Smooth muscle cell (in vitro differentiated cells): ENCODE data around the gene BCL2. TPM values are rescaled to one million over a fixed set of nuclear protein-coding genes. Genes with fewer than 3 reads are reported as not detected.

Experiments
- DNase-seq: peaks from one replicate; lab custom pipeline; 2025; ENCODE audit not compliant: unreplicated experiment; lab: John Stamatoyannopoulos, UW
- H2AFZ ChIP-seq: fragments of 200-600 bp; sonication (generic); 2 replicates; pipeline ENCODE4 v1.6.0; 2016; ENCODE audit warnings: antibody characterized with exemption, low read depth, mild to moderate bottlenecking
- H3F3A ChIP-seq: fragments of 200-600 bp; sonication (generic); 2 replicates; pipeline ENCODE4 v1.6.0; 2017; ENCODE audit warnings: antibody characterized with exemption, low read depth
- H3K27ac ChIP-seq: fragments of 200-600 bp; sonication (generic); 2 replicates; pipeline ENCODE4 v1.5.1; 2016; ENCODE audit warnings: low read depth, mild to moderate bottlenecking
- H3K27me3 ChIP-seq: fragments of 200-600 bp; sonication (generic); 2 replicates; pipeline ENCODE4 v1.6.1; 2016; ENCODE audit warnings: low read depth, mild to moderate bottlenecking
- H3K36me3 ChIP-seq: fragments of 200-600 bp; sonication (generic); 2 replicates; pipeline ENCODE4 v1.5.1; 2016; ENCODE audit warnings: low read depth
- H3K4me1 ChIP-seq: fragments of 200-600 bp; sonication (generic); 2 replicates; pipeline ENCODE4 v1.5.1; 2016; ENCODE audit warnings: low read depth
- H3K4me2 ChIP-seq: fragments of 200-600 bp; sonication (generic); 2 replicates; pipeline ENCODE4 v1.6.0; 2016; ENCODE audit warnings: mild to moderate bottlenecking
- H3K4me3 ChIP-seq: fragments of 200-600 bp; sonication (generic); 2 replicates; pipeline ENCODE4 v1.5.1; 2016; ENCODE audit warnings: mild to moderate bottlenecking
- H3K79me2 ChIP-seq: fragments of 200-600 bp; sonication (generic); 2 replicates; pipeline ENCODE4 v1.6.0; 2016; ENCODE audit warnings: low read depth, mild to moderate bottlenecking
- H3K9ac ChIP-seq: fragments of 200-600 bp; sonication (generic); 2 replicates; pipeline ENCODE4 v1.6.0; 2016; ENCODE audit warnings: low read depth
- H3K9me3 ChIP-seq: fragments of 200-600 bp; sonication (generic); replicated peaks from 2 replicates; pipeline ENCODE4 v1.5.1; 2016; ENCODE audit warnings: low read depth
- H4K20me1 ChIP-seq: fragments of 200-600 bp; sonication (generic); 2 replicates; pipeline ENCODE4 v1.6.0; 2016; ENCODE audit warnings: low read depth
- CTCF ChIP-seq: fragments of 200-600 bp; sonication (generic); IDR thresholded peaks from 2 replicates; pipeline ENCODE4 v1.5.1; 2017; ENCODE audit warnings: borderline replicate concordance, mild to moderate bottlenecking, antibody characterized with exemption; ENCODE audit not compliant: insufficient read depth, poor library complexity, severe bottlenecking
- WGBS: methylation state at CpG from one replicate; pipeline ENCODE4 v1.1.7; 2016; ENCODE audit warnings: low lambda C conversion rate; 5-methylcytosine and 5-hydroxymethylcytosine counted together
- polyA plus RNA-seq: library from polyadenylated mRNA; unstranded; fragments of >200 nt; fragmentation: Nextera tagmentation; extraction: Ambion mirVana; gene quantifications from 2 replicates; pipeline ENCODE4 v1.2.1, GENCODE V29; 2016
- total RNA-seq: library from RNA; depleted of rRNA; stranded (reverse); fragments of >200 nt; gene quantifications from 2 replicates; pipeline ENCODE4 v1.2.3, GENCODE V29; 2014

Gene BCL2
- total and polyA plus RNA-seq, 2 experiments from 2014 or later = 0.85 TPM; not detected in 1

GRCh38 chr18:63082366-63083019 lies 237.1 kb downstream of the BCL2 start:
- Histone ChIP-seq H3K27me3 (no peaks in the 10 kb centered on the region), H3K79me2 (no peaks in the 10 kb centered on the region), H3K4me2 (no peak overlapping the region), H3K4me1 (no peaks in the 10 kb centered on the region), H3K36me3 (no peaks in the 10 kb centered on the region), H3K9me3 (no peaks in the 10 kb centered on the region), H4K20me1 (no peaks in the 10 kb centered on the region), H3K27ac (no peak overlapping the region), H3K4me3 (no peak overlapping the region), H3F3A (no peaks in the 10 kb centered on the region), H3K9ac (no peak overlapping the region), H2AFZ (no peak overlapping the region)
- 86% methylated on average over 7 of the region's 7 CpGs for WGBS
- no peak for DNase-seq
- TF ChIP-seq CTCF = no peak

- H3K4me2 ChIP-seq = no peak overlapping the region
- H3K36me3 ChIP-seq = no peaks in the 10 kb centered on the region
- H3K9me3 ChIP-seq = no peaks in the 10 kb centered on the region
- no peak overlapping the region for H3K4me3 ChIP-seq
- 96% methylated on average over 1 of the region's 1 CpG for WGBS
- no peaks in the 10 kb centered on the region for H3K27me3 ChIP-seq
- DNase-seq = no peak
- H2AFZ ChIP-seq = no peak overlapping the region
- H3K9ac ChIP-seq = no peak overlapping the region
- no peak for TF ChIP-seq CTCF
- no peak overlapping the region for H3K27ac ChIP-seq
- no peaks in the 10 kb centered on the region for H4K20me1 ChIP-seq
- no peaks in the 10 kb centered on the region for H3F3A ChIP-seq
- H3K4me1 ChIP-seq = peaks cover 3% of the 10 kb centered on the region
- no peaks in the 10 kb centered on the region for H3K79me2 ChIP-seq
Observed at GRCh38 chr18:63079114-63079513, 240.5 kb downstream of the BCL2 start.

DNA sequence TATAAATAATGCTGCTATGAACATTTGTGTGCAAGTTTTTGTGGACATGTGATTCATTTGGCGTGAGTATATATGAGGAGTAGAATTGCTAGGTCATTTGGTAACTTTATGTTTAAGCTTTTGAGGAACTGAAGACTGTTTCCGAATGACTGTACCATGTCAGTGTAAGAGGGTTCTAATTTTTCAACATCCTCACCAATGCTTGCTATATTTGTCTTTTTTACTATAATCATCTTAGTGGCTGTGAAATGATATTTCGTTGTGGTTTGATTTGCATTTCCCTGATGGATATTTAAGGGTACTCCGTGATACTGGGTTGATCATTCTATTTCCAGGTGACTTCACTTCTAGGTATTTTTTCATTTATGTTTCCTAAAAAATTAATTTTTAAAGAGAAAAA lies 241.1 kb downstream of the BCL2 start:
- H3F3A ChIP-seq = no peaks in the 10 kb centered on the region

More for the DNA sequence above, 241.1 kb downstream of the BCL2 start:
- WGBS = 91% methylated on average over 4 of the region's 4 CpGs
- H3K36me3 ChIP-seq = no peaks in the 10 kb centered on the region
- H3K79me2 ChIP-seq = no peaks in the 10 kb centered on the region
- no peak overlapping the region for H3K27ac ChIP-seq
- H3K4me1 ChIP-seq = peaks cover 3% of the 10 kb centered on the region
- no peak overlapping the region for H3K9ac ChIP-seq
- no peak overlapping the region for H3K4me3 ChIP-seq
- H3K9me3 ChIP-seq = no peaks in the 10 kb centered on the region
- no peak for DNase-seq
- no peaks in the 10 kb centered on the region for H3K27me3 ChIP-seq
- no peaks in the 10 kb centered on the region for H4K20me1 ChIP-seq
- H2AFZ ChIP-seq = no peak overlapping the region
- H3K4me2 ChIP-seq = no peak overlapping the region
- no peak for TF ChIP-seq CTCF
